Spleen (tissue), 7 donors: ENCODE data around the gene C12orf43.
A peak's percentile ranks its signal among the peaks of the same experiment; 100 is the strongest.

Experiments used
- CTCF ChIP-seq, 11 experiments: fragments of 200-600 bp in 7 of 11; fragments of 450-650 bp in 4 of 11; sonication (generic) in 4 of 11; IDR thresholded peaks in 8 of 11; conservative IDR thresholded peaks in 3 of 11; 1 replicate in 7 of 11; 2 replicates in 4 of 11; pipeline versions ENCODE4 v1.4.0 to v1.8.0; 2016 to 2021; ENCODE audit warnings: antibody characterized with exemption in 11 of 11, inconsistent platforms in 4 of 11, mild to moderate bottlenecking in 1 of 11
- POLR2A ChIP-seq, 3 donors: fragments of 450-650 bp; IDR thresholded peaks; one replicate each; pipeline ENCODE4 v1.5.1; 2017; ENCODE audit warnings: antibody characterized with exemption in 3 of 3, mild to moderate bottlenecking in 1 of 3
- POLR2AphosphoS5 ChIP-seq, 3 donors: sonication (generic); formaldehyde crosslinking; IDR thresholded peaks; one replicate each; pipeline ENCODE4 v1.5.1; 2017; ENCODE audit warnings: antibody characterized with exemption in 3 of 3
- donor health status: DM: no; HTN: no; CAD: no; lungs with moderate emphysema.
- donor health status: DM: no; HTN: no; CAD: no.
- donor health status: DM: no; HTN: no; CAD: no.

GRCh38 chr12:121038861-121039668 lies 22.8 kb upstream of the C12orf43 start, which contains the start of gene OASL:
- TF ChIP-seq CTCF (IDR thresholded peaks at IDR 0.05 in 8 of 11, conservative IDR thresholded peaks at IDR 0.05 in 3 of 11): no peak
- TF ChIP-seq POLR2AphosphoS5 (IDR thresholded peaks at IDR 0.05): peak; percentile 67 to 86 (median 80)
- TF ChIP-seq POLR2A (IDR thresholded peaks at IDR 0.05): peak in 1 of 3 donors; percentile 55
